H54 (cell line): ENCODE data around the gene DGAT2L6.
"Not testable (repeated sequence)": the region's sequence is repeated elsewhere in the genome, so short reads cannot be mapped to it uniquely, and the experiment has no call there.

Source experiments
- DNase-seq: peaks from one replicate; pipeline ENCODE4 v3.0.0; 2011; ENCODE audit warnings: low spot score, mixed read lengths; ENCODE audit not compliant: insufficient read length
- FAIRE-seq: peaks from 3 replicates; lab custom pipeline; 2011; peaks lifted over from hg19 to GRCh38; lab: Jason Lieb, UNC
- POLR2A ChIP-seq: IDR thresholded peaks from 2 replicates; pipeline ENCODE4 v1.6.1; 2011; ENCODE audit warnings: low read depth, mild to moderate bottlenecking, low read length

Gene DGAT2L6

DNA sequence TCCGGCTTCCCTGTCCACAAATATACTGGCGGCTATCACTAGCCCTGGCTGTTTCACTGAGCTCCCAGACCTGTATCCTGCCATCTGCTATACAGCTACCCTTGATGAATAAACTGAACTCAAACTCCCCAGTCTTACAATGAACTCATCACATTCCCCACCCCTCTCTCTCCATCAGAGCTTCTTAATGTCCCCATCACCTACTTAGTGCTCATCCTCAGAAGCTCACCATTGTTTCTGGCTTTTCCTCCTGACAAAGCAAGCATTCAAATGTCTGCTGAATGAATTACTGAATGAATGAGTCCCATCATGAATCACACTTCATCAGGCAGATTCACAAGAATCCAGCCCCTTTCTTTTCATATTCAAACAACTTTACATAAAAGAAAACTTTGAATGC lies 5.7 kb upstream of the DGAT2L6 start:
- DNase-seq: no peak
- FAIRE-seq: no peak
- no peak for TF ChIP-seq POLR2A

DNA sequence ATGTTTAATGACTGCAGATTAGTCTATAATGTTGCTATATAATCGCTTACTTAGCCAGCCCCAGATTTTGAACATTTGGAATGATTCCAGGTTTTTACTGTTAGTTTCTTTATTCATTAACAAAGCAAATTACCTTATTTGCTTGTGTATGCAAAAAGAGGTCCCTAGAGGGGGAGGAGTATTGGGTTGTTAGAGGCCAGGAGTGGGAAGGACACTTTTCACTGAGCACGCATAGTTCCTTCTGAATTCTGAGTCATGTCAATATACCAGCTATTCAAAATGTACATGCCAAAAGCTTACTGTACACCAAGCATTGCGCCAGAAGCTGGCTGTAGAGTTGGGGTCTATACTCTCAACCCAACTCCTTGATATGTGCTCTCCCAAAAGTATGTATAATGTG lies 5.1 kb upstream of the DGAT2L6 start:
- DNase-seq (no peak), FAIRE-seq (no peak)

DNA sequence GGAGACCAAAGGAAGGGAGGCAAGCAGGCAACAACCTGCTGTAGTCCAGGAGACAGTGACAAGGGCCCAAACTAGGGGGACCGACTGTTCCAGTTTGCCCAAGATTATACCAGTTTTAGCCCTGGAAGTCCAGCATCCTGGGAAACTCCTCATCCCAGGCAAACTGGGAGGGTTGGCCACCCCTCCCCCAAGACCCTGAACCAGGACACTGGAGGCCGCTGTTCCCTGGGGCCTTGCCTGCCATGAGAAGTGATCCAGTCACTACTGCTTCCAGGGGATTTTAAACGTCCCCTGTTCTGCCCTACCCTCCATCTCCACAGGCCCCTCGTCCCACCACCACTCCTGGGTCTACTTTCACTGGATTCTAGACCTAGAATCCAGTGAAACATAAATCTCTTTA lies 4.3 kb upstream of the DGAT2L6 start:
- no peak for DNase-seq
- FAIRE-seq: no peak
- TF ChIP-seq POLR2A: no peak

More for the DNA sequence above, 5.1 kb upstream of the DGAT2L6 start:
- TF ChIP-seq POLR2A: no peak

DNA sequence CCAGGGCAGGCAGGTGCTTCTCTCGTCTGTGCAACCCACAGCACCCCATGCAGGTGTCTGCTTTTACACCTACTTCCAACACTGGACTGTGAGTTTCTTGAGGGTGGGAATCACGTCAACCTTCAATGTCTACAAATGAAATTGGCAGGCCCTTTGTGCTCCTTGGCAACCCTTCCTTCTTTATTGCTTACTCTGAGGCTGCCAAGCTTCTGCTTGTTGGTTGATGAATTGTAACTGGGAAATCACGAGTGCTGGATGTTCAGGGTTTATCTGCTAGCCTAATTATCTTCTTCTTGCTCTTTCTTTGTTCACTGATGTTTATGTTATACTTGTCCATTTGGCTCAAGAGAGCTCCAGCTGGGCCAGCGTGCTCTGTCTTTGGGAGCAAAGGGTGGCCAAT lies 2.5 kb upstream of the DGAT2L6 start:
- TF ChIP-seq POLR2A: no peak
- no peak for FAIRE-seq

DNA sequence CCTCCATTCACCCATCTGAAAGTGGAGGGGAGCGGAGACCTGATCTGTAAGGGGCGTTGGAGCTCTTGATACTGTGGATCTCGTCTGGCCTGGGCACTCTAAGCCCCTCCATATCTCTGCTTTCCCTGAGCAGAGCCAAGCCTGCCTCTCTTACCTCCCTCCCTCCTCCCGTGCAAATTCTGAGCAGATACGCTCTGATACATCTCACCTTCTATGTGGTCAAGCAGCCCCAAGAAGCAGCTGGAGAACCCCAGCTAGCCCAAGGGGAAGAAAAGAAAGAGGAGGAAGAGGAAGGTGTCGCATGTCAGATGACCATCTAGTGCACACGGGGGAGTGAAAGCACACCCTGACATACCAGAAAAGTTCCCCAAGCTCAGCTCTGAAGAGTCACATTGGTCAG lies 1.9 kb upstream of the DGAT2L6 start:
- no peak for FAIRE-seq
- DNase-seq: no peak
- no peak for TF ChIP-seq POLR2A

More for the DNA sequence above, 2.5 kb upstream of the DGAT2L6 start:
- DNase-seq: no peak

DNA sequence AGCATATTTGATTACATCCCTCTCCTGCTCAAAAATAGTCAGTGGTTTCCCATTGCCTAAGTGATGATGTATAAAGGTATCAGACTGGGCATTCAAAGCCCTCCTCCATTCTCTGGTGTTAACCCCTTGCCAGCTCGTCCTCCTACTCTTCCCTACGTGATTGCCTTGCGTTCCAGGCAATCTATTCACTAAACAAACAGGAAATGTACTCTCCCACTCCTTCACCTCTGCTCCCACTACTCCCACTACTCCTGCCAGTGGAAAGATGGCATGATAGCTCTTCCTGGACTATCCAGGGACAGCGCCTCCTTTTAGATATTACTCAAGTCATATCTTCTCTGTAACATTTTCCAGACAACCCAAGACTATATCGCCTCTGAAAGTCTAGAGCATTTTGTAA lies 5.8 kb downstream of the DGAT2L6 start:
- no peak for DNase-seq
- TF ChIP-seq POLR2A: no peak
- no peak for FAIRE-seq

DNA sequence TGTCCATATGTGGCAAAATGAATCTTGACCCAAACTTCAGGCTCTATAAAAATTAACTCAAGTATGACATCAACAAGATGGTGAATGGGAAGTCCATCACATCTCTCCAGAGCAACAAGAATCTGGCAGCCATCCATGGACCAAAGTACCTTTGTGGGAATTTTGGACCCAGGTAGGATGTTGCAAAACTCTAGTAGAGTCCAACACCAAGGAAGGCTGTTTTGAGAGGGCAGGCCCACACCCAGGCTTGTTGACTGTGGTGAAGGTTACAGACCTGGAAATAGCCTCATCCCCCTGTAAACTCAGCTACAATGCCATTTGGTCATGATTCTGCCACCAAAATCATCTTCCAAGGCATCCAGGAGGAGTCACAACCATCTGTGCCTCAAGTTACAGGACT lies 12.9 kb downstream of the DGAT2L6 start:
- no peak for DNase-seq
- FAIRE-seq: no peak
- no peak for TF ChIP-seq POLR2A

DNA sequence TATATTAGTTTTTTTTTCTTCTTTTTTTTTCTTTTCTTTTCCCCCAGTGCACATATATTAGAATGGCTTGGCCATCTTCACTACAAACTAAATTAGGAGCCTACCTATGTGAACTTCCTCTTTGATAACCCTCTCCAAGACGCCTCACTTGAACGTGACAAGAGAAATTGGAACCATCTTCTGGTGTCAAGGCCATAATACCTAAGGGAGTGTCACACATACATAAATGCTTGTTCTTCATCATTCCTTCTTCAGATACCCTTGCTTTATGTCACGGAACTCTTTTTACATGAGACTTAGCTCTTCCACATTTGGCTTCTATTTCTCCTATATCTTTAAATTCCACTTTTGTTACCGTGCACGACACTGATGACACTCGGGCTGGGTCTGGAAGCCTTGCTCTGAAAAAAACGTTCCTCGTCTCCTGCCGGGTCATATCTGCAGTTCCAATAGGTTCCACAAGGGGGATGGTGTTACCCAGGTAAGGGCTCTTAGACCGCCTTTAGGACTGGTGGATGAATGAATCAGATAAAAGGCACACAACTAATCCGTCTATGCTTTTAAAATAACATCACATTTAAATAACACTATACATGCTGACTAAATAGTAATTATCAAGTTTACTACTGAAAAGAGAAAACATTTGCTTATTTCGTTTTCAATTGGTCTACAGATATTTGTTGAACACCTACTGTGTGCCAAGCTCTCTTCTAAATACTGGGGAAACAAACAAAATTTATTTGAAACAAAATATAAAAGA lies 19.9 kb downstream of the DGAT2L6 start:
- no peak for TF ChIP-seq POLR2A
- FAIRE-seq: peak; percentile 78

DNA sequence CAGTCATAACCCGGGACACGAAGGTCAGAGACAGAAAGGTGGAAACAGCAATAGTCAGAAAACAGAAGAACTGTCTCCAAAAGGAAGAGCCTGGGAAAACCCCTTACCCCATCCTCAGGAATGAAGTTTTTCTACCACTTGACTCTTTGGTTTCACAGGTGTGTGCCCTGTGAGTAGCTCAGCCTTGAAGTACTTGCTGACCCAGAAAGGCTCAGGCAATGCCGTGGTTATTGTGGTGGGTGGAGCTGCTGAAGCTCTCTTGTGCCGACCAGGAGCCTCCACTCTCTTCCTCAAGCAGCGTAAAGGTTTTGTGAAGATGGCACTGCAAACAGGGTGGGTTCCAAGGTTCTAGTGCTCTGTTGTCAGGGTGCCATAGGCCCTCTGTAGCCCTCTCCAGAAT lies 24.4 kb downstream of the DGAT2L6 start:
- no peak for FAIRE-seq
- DNase-seq: no peak
- no peak for TF ChIP-seq POLR2A

More for the DNA sequence above, 19.9 kb downstream of the DGAT2L6 start:
- peak; percentile 26 for DNase-seq

DNA sequence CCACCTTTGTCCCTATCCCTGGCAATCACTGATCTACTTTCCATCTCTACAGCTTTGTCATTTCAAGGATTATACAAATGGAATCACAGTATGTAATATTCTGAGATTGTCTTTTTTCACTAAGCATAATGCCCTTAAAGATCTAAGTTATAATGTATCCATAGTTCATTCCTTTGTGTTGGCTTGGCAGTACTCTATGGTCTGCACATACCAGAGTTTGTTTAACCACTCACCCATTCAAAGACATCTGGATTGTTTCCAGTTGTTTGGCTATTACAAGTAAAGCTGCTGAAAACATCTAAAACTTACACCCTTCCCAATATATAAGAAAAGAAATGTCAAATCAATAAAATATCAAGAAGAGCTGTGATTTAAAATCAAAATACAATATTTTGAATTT lies 31.2 kb downstream of the DGAT2L6 start:
- DNase-seq (no peak), FAIRE-seq (no peak)
- no peak for TF ChIP-seq POLR2A

DNA sequence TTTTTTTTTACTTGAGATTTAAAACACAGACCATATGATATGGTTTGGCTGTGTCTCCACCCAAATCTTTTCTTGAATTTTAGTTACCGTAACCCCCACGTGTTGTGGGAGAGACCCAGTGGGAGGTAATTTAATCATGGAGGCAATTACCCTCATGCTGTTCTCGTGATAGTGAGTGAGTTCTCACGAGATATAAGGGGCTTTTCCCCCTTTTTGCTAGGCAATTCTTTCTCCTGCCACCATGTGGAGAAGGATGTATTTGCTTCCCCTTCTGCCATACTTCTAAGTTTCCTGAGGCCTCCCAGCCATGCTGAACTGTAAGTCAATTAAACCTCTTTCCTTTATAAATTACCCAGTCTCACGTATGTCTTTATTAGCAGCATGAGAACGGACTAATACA lies 32.3 kb downstream of the DGAT2L6 start:
- FAIRE-seq, DNase-seq: not testable (repeated sequence)

DNA sequence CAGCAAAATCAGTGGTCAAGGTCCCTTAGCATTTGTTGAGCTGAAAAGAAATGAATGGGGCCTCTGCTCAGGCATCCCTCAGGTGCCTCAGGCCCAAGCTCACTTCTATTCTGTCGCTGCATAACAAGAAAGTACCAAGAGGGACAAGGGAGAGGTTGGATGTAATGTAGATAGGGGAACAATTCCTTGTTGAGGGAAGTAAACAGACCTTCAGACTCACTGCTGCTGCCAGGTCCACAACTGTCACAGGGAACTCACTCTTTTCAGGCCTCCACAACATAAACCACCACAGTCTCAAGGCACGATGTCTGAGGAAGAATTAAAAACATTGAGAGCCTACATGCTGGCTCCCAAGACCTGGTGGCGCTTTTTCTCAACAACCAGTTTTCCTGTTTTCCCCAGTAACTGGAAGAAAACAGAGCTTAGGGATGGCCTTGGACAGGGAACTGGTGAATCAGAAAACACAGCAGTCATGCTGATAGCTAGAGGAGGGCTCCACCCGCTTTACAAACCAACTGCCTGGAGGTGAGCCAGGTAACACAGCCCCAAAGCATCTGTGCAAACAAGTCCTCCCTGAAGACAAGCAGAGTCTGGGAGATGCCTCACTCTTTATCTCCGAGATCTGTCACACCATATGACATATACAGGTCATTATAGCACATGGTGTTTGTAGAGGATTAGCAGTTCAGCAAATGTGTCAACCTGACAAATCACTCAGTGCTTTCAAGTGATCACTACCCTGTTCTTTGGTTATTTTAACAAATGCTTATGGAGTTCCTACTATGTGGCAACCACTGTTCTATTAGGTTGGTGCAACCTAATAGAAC lies 42.9 kb downstream of the DGAT2L6 start:
- no peak for TF ChIP-seq POLR2A
- FAIRE-seq (no peak), DNase-seq (no peak)

DNA sequence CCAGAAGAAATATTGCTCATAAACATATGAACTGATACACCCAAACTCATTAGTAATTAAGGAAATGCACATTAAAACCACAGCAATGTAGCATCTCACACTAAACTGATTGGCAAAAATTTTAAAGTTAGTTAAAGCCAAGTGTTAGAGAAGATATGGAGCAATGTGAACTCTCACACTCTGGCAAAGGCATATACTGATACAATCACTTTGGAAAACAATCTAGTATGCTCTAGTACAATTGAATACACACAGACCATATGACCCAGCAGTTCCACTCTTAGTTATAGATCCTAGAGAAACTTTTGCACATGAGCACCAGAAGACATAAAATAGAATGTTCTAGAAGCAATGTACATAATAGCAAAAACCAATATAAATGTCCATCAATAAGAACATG lies 48.8 kb downstream of the DGAT2L6 start:
- no peak for DNase-seq
- FAIRE-seq: no peak
- TF ChIP-seq POLR2A: no peak

DNA sequence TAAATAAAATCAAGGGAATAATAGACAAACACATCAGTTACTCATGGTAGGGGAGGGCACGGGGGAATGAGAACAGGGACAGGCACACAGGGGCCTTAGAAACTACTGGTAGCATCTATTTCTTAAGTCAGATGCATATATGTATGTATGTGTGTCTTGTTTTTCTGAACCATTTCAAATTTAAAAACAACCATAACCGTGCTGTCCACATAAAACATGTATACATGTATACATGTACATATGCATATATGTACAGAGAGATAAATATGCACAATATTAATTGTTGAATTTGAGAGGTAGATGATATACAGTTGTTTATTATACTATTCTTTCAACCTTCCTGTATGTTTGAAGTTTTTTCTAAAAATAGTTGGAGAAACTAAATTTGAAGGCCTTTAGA lies 49.4 kb downstream of the DGAT2L6 start:
- FAIRE-seq (no peak), DNase-seq (no peak)
- no peak for TF ChIP-seq POLR2A
